ENCODE measurements around the gene DLST.
A peak's percentile ranks its signal among the peaks of the same experiment; 100 is the strongest.

The DLST gene

GRCh38 chr14:74936151-74936550 is 54.4 kb downstream of the DLST start:
- FAIRE-seq, result no peak

GRCh38 chr14:74936731-74937130 is 55.0 kb downstream of the DLST start:
- FAIRE-seq, result no peak

More at GRCh38 chr14:74936151-74936550, 54.4 kb downstream of the DLST start:
- no peak for DNase-seq (ENCODE audit: insufficient read length, low spot score)

GRCh38 chr14:74937171-74937570 is 55.5 kb downstream of the DLST start:
- FAIRE-seq (no peak), DNase-seq (ENCODE audit: insufficient read length, low spot score) (no peak)

More at GRCh38 chr14:74936731-74937130, 55.0 kb downstream of the DLST start:
- DNase-seq (ENCODE audit: insufficient read length, low spot score), result no peak

- FAIRE-seq, result no peak
- no peak for DNase-seq (ENCODE audit: insufficient read length, low spot score)
Observed at GRCh38 chr14:74938531-74939495, 57.1 kb downstream of the DLST start.

- DNase-seq (ENCODE audit: insufficient read length, low spot score) (no peak), FAIRE-seq (no peak)
Observed at GRCh38 chr14:74940956-74941565, 59.3 kb downstream of the DLST start.

DNA sequence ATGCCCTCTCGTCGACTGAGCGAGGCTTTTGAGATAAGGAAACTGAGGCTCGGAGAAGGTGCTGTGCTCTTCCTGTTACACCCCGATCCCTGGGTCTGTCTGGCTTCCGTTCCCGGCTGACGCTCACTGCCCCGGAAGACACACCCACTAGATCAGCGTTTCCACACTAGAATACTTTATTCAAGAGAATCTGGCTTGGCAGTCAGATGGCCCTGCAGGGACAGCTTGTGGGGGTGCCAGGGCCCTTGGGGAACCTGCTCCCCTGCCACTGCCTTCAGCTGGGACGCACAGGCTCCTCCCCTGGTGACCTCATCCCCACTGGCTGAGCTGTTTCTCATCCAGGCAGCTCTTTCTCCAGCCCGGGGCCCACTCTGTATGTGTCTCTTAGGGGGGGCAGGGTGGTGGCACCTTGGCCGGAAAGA is 60.0 kb downstream of the DLST start:
- FAIRE-seq, result peak; percentile 94
- peak; percentile 60 for DNase-seq (ENCODE audit: insufficient read length, low spot score)

GRCh38 chr14:74942181-74942580 is 60.5 kb downstream of the DLST start:
- FAIRE-seq (no peak), DNase-seq (ENCODE audit: insufficient read length, low spot score) (no peak)

DNA sequence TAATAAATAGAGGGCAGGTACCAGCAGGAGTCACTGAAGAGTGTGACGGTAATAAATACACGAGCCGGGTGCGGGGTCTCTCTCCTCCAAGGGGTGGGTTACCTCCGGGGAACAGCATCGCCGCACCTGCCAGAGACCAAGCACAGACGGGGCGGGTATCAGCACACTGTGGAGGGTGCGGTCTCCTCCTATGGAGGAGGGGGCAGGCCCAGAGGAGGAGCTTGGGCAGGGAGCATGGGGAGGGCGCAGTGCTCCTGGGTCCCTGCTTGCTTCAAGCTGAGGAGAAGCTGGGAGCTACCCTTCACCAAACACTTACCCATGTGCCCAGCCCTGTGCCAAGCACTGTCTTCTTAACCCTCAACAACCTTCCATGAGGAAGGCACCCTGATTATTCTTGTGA is 60.9 kb downstream of the DLST start:
- FAIRE-seq, result no peak
- no peak for DNase-seq (ENCODE audit: insufficient read length, low spot score)

GRCh38 chr14:74945261-74945851 is 63.6 kb downstream of the DLST start:
- no peak for FAIRE-seq
- no peak for DNase-seq (ENCODE audit: insufficient read length, low spot score)

DNA sequence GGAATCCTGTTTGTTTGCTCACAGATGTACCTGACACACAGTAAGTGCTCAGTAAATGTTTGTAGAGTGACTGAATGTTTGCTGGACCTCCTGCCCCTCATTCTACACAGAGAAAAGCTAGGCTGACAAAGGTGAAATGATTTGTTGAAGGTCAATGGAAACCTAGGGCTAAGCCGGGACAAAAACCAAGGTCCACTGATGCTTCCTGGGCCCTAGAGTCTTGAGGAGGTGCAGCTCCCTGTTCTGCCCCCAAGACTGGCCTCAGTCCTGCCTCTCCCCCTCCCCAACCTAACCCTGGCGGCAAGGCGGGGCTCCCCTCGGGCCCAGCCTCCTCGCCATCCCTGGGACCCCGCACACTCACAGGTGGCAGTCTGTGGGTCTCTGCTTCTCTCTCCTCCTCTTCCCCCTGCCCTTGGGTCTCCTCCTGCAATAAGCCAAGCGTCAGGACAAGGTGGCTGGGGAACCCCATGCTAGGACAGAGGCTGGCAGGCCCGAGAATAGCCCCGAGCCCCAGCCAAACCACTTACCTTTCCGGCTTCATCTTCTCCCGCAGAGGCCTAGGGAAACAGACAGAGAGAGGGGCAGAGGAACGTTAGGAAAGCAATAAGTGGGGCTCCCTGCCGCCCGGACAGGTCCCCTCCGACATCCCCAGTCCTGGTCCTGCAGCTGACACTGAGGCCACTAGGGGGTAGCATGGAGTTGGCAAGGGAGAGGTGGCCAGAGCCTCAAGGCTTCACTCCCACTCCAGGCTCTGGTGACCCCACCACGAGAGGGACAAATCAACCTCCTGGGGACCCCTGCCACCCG is 64.3 kb downstream of the DLST start:
- FAIRE-seq (peak; percentile 91), DNase-seq (ENCODE audit: insufficient read length, low spot score) (peak; percentile 91)

DNA sequence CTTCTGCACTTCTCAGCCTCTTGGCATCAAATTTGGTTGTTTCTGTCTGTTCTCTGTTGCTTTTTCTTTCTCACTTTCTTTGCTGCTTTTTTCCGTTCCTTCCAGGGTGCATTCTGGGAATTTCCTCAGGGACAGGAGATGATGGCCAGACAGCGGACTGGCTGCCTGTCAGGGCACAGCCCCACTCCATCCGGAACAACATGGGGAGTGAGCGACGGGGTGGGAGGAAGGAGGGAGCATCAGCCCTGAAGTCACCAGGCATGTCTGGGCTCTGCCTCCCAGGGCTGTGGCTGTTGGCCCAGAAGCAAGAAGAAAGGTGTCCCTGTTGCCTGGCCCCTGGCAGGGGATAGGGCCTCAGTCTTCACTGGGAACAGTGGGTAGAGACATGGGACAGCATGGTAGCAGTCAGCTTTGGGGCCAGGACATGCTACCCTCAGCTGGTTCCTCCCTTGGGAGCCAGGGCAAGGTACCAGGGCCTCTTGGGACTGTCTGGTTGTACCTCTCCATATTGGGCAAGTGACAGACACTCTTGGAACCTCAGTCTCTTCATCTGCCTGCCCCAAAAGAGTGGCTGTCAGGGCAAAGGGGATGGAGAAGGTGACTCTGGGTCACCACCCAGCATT is 65.1 kb downstream of the DLST start:
- DNase-seq (ENCODE audit: insufficient read length, low spot score) (no peak), FAIRE-seq (no peak)

- no peak for FAIRE-seq
- DNase-seq (ENCODE audit: insufficient read length, low spot score), result no peak
Observed at GRCh38 chr14:74947353-74948227, 65.9 kb downstream of the DLST start.

DNA sequence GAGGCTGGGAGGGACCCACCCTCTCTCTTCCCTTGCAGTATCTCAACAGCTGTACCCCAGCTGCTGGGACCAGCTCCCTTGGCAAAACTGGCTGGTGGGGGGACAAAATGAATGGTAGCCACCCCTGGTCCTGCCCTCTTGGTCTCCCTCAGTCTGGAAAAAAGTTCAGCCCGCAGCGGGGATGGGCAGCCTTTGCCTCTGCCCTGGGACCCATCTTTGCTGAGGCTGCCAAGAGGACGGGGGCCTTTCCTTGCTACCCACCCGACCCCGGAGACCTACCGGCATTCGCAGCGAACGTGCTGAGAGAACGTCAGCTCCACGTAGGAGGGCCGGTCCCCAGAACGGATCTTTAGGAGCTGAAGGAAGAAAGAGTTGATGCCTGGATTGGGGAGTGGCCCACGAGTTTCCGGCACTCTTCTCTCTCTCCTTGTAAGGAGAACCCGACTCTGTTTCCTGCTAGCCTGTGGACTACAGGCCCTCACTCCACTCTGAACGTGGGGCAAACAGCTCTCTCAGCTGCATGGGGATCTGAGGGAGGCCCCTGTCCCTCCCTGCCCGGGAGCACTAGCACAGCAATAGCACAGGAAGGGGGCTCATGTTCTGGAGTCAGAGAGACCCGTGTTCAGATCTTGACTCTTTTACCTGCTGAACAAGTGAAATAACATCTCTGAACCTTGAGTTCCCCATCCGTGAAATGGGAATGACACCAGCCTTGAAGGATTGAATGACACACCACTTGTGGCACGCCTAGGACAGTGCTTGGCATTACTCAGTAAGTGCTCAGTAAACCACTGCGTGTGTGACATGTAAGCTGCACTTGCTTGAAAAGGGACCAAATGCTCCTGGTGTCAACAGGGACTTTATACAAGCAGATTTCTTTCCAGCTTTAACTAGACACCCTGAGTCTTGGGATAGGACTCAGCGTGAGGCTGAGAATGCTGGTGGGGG is 66.8 kb downstream of the DLST start:
- DNase-seq (ENCODE audit: insufficient read length, low spot score), result no peak
- no peak for FAIRE-seq

DNA sequence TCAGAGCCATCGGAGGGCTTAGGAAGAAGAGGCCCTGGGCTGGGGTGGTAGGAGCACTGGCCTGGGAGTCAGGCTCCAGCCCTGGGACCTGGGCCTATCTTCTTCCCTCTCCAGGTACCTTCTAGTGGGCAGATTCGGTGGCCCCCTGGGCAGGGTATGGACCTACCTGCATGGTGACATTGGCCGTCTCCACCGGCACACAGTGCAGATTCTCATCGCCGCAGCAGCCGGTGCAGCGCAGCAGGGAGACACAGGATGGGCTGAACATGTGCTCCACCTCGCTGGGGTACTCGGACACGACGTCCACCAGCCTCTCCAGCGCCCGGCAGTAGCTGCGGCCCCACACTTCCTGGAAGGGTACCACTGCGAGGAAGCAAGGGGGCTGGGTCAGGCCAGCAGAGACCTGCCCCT is 67.5 kb downstream of the DLST start:
- FAIRE-seq (no peak), DNase-seq (ENCODE audit: insufficient read length, low spot score) (no peak)

DNA sequence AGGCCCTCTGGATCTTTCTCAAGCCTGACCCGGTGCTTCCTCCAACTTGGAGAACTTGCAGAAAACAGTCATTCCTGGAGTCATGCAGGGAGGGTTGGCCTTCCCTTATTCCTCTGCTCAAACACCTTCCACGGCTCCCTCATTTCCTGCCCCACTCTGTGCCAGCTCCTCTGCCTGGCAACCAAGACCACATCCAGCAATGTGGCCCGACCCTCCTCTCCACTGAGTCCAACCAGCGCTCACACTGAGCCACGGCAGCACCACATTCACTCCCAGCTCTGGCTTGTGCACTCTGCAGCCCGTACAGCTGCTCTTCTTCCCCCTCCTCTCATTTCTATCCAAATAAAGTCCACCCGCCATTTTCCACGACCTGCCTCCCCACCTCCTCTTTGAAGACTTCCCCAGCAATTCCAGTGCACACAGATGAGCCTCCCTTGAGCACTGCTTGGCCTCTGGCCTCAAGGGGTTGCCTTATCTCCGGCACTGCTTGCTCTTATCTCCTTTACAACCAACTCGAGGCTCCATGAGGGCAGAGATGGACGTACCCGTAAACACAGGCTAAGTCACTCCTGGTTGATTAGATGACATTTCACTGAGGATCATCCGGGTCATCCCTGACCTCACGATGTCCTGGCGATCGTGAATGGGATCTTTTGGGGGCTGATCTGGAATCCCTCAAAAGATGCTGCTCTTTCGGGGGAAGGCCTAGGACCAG is 68.3 kb downstream of the DLST start:
- FAIRE-seq, result no peak
- no peak for DNase-seq (ENCODE audit: insufficient read length, low spot score)

DNA sequence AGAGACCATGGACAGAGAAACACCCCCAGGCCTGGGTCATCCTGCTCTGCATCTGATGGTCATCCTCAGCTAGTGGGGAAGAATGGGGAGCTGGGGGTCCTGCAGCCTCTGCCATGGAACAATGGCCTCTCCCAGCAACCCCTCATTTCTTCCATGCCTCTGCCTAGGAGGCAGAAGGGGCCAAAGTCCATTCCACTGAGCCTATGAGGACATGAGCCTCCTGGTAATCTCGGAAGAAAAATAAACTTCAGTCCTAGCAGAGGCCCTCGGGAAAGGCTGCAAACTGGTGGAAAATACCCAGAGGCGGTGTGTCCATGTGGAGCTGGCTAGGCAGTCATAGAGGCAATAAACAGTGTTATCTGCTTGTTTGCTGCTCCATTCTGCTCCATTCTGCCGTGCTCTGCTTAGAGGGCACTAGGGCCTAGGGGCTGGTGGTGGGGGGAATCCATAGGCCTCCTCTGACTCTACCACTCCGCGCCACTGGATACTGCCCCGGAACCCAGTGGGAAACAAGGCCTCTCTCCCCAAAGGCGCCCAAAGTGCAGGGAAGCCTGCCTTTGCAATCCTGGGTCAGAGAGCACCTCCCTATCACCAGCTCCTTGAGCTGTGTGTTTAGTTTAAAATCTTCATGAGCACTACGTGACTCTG is 69.2 kb downstream of the DLST start:
- FAIRE-seq (no peak), DNase-seq (ENCODE audit: insufficient read length, low spot score) (no peak)
